ENCODE results near the gene HJV.

DNA sequence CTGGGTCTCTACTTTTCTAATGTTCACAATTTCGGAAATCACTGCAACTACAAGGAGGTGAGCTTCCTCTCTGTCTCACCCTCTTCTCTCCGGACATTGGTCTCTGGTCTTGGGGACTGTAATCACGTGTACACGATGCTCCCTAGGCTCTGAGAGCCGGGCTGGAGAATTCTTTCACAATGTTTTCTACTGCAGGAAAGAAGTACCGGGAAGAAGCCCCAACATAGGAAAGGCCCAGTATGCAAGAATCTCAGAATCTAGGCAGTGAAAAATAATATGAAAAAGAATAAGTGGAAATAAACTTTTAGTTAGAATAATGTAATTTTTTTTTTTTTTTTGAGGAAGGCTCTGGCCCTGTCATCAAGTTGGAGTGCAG, 13.5 kb upstream of the HJV start:
- TF ChIP-seq EZH2 (IDR thresholded peaks at IDR 0.05) (no peak), POLR2AphosphoS5 (IDR thresholded peaks at IDR 0.05; ENCODE audit: borderline replicate concordance, low read depth, low read length) (no peak), FOXP2 (optimal IDR thresholded peaks at IDR 0.05; ENCODE audit: control extremely low read depth, extremely low read length, insufficient read depth) (no peak)
